Breast epithelium (tissue), 3 donors: Measurements from ENCODE around the gene CCDC175.

Source experiments
- POLR2A ChIP-seq: fragments of 450-650 bp; IDR thresholded peaks from one replicate; pipeline ENCODE4 v1.6.1; 2016; ENCODE audit warnings: antibody characterized with exemption, mild to moderate bottlenecking, moderate library complexity
- POLR2AphosphoS5 ChIP-seq, 3 donors: sonication (generic); formaldehyde crosslinking; IDR thresholded peaks; one replicate each; pipeline ENCODE4 v1.6.1; 2017; ENCODE audit warnings: antibody characterized with exemption in 3 of 3
- TF ChIP-seq, protein P1 (sequence below), 3 donors: fragments of 450-650 bp; IDR thresholded peaks; one replicate each; pipeline ENCODE4 v1.5.1; 2016 to 2017; ENCODE audit warnings: antibody characterized with exemption in 3 of 3, mild to moderate bottlenecking in 3 of 3, moderate library complexity in 3 of 3

DNA sequence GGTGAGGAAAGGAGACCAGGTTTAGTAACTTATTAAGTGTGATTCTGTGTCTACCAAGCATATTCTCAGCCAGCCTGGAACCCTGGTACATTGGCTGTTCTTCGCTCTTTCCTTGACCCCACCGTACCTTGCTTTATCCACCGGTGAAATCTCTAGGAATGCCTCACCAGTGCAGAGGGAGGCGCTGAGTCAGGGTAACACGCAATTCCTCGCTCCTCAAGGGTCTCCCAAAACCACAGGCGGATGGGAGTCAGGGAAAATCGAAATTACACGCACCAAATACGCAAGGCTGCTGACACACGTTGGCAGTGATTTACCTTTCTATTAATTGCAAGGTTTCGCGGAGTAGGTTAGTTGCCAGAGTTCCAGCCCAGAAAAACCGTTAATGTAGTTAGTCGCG, 93.2 kb downstream of the CCDC175 start:
- TF ChIP-seq POLR2A (no peak), POLR2AphosphoS5 (IDR thresholded peaks at IDR 0.05) (no peak)
- TF ChIP-seq, protein P1, sequence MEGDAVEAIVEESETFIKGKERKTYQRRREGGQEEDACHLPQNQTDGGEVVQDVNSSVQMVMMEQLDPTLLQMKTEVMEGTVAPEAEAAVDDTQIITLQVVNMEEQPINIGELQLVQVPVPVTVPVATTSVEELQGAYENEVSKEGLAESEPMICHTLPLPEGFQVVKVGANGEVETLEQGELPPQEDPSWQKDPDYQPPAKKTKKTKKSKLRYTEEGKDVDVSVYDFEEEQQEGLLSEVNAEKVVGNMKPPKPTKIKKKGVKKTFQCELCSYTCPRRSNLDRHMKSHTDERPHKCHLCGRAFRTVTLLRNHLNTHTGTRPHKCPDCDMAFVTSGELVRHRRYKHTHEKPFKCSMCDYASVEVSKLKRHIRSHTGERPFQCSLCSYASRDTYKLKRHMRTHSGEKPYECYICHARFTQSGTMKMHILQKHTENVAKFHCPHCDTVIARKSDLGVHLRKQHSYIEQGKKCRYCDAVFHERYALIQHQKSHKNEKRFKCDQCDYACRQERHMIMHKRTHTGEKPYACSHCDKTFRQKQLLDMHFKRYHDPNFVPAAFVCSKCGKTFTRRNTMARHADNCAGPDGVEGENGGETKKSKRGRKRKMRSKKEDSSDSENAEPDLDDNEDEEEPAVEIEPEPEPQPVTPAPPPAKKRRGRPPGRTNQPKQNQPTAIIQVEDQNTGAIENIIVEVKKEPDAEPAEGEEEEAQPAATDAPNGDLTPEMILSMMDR (IDR thresholded peaks at IDR 0.05), result no peak
